Muscle of leg (tissue), 11 donors: ENCODE results near the gene ITGAX. TPM values are rescaled to one million over a fixed set of nuclear protein-coding genes. Genes with fewer than 3 reads are reported as not detected.

Experiments
- DNase-seq: peaks from one replicate; pipeline ENCODE4 v3.0.0; 2013
- H3K27ac ChIP-seq: one replicate; pipeline ENCODE4 v1.5.1; 2013; ENCODE audit warnings: mild to moderate bottlenecking, low read length, control low read depth
- H3K27me3 ChIP-seq: one replicate; pipeline ENCODE4 v1.6.1; 2013; ENCODE audit warnings: low read length; ENCODE audit not compliant: control insufficient read depth, insufficient read depth
- H3K36me3 ChIP-seq: one replicate; pipeline ENCODE4 v1.6.1; 2013; ENCODE audit warnings: low read length; ENCODE audit not compliant: control insufficient read depth, insufficient read depth
- H3K4me1 ChIP-seq: one replicate; pipeline ENCODE4 v1.6.1; 2013; ENCODE audit warnings: low read length; ENCODE audit not compliant: control insufficient read depth, insufficient read depth
- H3K4me3 ChIP-seq: one replicate; pipeline ENCODE4 v1.5.1; 2013; ENCODE audit warnings: low read length, control low read depth
- H3K9me3 ChIP-seq: replicated peaks from 2 replicates; pipeline ENCODE4 v1.6.1; 2013; ENCODE audit warnings: low read depth, low read length; ENCODE audit not compliant: control insufficient read depth
- WGBS: methylation state at CpG from one replicate; pipeline ENCODE4 v1.1.5; 2013; ENCODE audit warnings: missing lambda C conversion rate; ENCODE audit not compliant: insufficient coverage; 5-methylcytosine and 5-hydroxymethylcytosine counted together
- polyA plus RNA-seq, 8 donors: library from polyadenylated mRNA; unstranded; fragments of 120-200 nt; gene quantifications; one replicate each; pipeline versions ENCODE4 v1.2.1 to v1.2.3, GENCODE V29; 2013; ENCODE audit warnings: inconsistent platforms in 1 of 8, low replicate concordance in 1 of 8; ENCODE audit not compliant: insufficient read length in 8 of 8, insufficient read depth in 1 of 8
- total RNA-seq: library from RNA; stranded (reverse); fragments of 120-200 nt; gene quantifications from one replicate; pipeline ENCODE4 v1.2.4, GENCODE V29; 2013

ITGAX gene
- total and polyA plus RNA-seq, 9 donors: 0.35 to 1.7 (median 0.64) TPM

DNA sequence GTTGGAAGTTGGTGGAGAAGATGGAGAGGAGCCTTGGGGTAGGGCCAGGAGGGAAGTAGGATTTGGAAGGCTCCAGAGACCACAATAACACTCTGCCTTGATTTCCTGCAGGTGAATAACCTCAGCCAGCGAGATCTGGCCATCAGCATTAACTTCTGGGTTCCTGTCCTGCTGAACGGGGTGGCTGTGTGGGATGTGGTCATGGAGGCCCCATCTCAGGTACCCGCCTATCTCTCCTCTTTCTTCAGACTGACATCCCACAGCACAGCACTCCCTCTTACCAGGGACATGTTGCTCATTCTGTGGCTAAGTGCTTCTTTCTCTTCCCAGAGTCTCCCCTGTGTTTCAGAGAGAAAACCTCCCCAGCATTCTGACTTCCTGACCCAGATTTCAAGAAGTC, 68.3 kb downstream of the ITGAX start:
- Histone ChIP-seq H3K9me3 (no peaks in the 10 kb centered on the region), H3K27me3 (peaks cover 7% of the 10 kb centered on the region), H3K27ac (no peak overlapping the region), H3K36me3 (peaks cover 6% of the 10 kb centered on the region), H3K4me3 (no peak overlapping the region), H3K4me1 (peaks cover 10% of the 10 kb centered on the region)
- no peak for DNase-seq
- no CpG with 5 or more reads among the region's 3 CpGs for WGBS

DNA sequence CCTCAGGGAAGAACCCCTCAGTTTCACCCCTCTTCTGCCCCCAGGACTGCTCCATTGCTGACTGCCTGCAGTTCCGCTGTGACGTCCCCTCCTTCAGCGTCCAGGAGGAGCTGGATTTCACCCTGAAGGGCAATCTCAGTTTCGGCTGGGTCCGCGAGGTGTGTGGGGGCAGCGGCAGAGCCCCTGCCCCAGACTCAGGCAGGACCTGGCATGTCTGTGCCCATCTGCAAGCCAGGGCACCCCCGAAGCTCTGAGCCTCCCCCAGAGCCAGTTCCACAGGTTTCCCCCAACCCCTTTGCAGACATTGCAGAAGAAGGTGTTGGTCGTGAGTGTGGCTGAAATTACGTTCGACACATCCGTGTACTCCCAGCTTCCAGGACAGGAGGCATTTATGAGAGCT, 68.8 kb downstream of the ITGAX start:
- Histone ChIP-seq H3K27ac (no peak overlapping the region), H3K4me3 (no peak overlapping the region), H3K9me3 (no peaks in the 10 kb centered on the region), H3K27me3 (peaks cover 8% of the 10 kb centered on the region), H3K36me3 (peaks cover 6% of the 10 kb centered on the region), H3K4me1 (peaks cover 13% of the 10 kb centered on the region)
- DNase-seq: no peak
- WGBS: 56% methylated on average over 5 of the region's 12 CpGs

DNA sequence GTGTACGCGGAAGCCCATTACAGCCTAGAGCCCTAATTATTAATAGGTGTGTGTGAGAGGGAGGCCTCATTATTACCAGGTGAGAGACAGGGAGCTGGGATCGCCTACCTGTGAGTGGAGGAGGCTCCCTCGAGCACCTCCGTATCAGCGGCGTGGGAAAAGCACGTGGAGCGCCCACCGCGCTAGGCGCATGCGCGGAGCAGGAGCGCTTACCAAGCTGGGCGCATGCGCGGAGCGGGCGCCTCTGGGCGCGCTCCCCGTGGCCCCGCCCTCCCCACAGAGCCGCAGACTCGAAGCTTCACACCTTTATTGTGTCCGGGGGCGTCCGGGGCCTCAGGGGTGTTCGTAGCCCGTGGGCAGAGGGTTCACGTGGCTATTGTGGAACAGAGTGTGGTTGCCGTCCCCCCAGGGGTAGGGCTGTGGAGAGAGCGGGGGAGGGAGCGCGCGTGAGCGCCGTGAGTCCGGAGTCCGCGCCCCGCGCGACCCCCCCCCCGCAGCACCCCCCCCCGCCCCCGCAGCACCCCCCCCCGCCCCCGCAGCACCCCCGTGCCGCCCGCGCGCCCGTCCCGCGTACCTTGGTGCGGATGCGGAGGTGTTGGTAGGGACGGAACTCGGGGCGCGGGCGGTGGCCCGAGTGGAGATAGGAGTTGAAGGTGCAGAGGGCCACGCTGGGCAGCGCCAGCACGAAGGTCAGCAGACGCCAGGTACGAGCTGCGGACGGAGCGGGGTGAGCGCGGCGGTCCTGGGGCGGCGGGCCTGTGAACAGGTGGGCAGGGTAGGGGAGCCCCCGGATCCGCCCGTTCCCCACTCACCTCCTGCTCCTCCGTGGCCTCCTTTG, 72.7 kb downstream of the ITGAX start:
- Histone ChIP-seq H3K9me3 (no peaks in the 10 kb centered on the region), H3K4me1 (peaks cover 24% of the 10 kb centered on the region), H3K27ac (peak overlapping the region; percentile 88), H3K36me3 (peaks cover 6% of the 10 kb centered on the region), H3K27me3 (peaks cover 8% of the 10 kb centered on the region), H3K4me3 (peak overlapping the region; percentile 47)
- DNase-seq: peak; percentile 73
- WGBS: 20% methylated on average over 49 of the region's 83 CpGs

DNA sequence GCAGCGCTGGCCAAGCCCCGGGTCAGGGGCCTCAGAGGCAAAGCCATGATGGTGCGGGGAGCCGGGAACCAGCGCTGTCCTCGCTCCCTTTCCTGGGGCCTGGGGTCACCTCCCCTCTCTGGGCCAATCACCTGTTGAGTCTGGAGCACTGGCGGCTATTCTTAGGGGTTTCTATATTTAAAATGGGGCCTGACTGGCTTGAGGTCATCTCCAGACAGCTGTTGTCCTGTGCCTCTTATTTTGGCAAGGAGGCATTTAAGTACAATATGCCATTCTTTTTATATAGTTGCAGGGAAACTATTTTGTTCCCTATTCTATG, 73.3 kb downstream of the ITGAX start, which contains the start of gene COX6A2:
TSS of gene COX6A2 (minus strand) at position 82 of the 319 bp plus-strand sequence. CDS start at position 47, 35 bp downstream.
- H3K4me1 ChIP-seq: peaks cover 24% of the 10 kb centered on the region
- H3K4me3 ChIP-seq: peak within 1 kb of the TSS; percentile 47
- DNase-seq: peak; percentile 78
- H3K27ac ChIP-seq: peak within 1 kb of the TSS; percentile 88
- peaks cover 8% of the 10 kb centered on the region for H3K27me3 ChIP-seq
- 20% methylated on average over 3 of the region's 7 CpGs for WGBS
- peaks cover 6% of the 10 kb centered on the region for H3K36me3 ChIP-seq
- H3K9me3 ChIP-seq: no peaks in the 10 kb centered on the region

DNA sequence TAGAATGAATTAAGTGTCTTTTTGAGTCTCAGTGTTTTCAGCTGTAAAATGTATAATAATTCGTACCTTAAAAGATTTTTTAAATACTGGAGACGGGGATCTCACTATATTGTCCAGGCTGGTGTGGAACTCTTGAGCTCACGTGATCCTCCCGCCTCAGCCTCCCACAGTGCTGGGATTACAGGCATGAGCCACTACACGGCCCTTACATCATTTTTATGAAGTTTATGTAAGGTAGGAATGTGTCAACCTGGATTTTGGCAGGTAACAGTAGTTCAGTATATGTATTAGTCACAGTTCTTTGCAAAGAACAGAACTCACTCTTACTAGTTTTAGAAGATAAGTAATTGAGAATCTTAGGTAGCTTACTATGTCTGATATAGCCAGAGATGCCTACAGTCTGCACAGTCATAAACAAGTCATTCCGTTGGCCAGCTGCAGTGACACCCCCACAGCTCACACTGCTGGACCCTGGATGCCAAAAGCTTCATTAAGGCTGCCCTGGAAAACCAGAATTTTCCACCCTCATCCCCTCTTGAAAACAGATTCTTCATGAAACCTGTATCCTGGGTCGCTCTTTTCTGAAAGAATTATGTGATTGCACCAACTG, 73.8 kb downstream of the ITGAX start:
- Histone ChIP-seq H3K4me1 (peaks cover 24% of the 10 kb centered on the region), H3K9me3 (no peaks in the 10 kb centered on the region), H3K4me3 (no peak overlapping the region), H3K27ac (peak overlapping the region; percentile 88), H3K27me3 (peaks cover 8% of the 10 kb centered on the region), H3K36me3 (peaks cover 6% of the 10 kb centered on the region)
- peak; percentile 19 for DNase-seq
- no CpG with 5 or more reads among the region's 7 CpGs for WGBS

DNA sequence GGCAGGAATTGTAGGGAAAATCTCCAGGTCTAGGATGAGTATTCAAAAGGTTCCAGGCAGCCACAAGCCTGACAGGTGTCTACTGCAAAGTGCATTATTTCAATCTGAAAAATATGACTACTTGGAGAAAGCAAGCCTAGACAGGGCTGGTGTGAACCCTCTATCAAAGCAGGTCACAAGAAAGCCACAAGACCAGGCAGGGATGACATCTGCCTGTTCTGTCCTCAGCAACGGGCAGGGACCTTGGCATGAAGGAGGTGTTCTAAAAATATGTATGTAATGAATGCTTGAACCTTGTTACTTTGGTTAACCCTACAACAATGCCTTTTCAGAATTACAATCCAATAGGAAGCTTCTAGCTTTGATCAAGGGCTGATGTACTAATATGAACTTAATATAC, 74.3 kb downstream of the ITGAX start:
- no peak overlapping the region for H3K4me3 ChIP-seq
- peaks cover 24% of the 10 kb centered on the region for H3K4me1 ChIP-seq
- no CpG with 5 or more reads among the region's 1 CpG for WGBS

DNA sequence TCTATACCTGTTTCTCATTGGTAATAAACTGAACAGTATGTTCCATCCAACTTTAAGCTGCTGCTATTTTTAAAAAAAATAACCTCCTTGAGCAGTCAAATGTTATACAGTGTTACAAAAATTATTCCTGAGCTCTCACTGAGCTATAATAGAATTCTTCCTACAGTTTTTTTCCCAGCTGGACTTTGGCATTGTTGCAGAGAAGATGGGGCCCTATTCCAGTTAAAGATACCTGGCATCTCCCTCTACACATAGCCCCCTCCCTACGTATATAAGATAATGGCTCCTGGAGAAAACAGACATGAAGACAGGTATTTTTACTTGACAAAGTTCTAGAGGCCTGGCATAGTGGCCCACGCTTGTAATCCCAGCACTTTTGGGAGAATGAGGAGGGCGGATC, 74.8 kb downstream of the ITGAX start:
- Histone ChIP-seq H3K4me1 (peaks cover 24% of the 10 kb centered on the region), H3K4me3 (no peak overlapping the region), H3K9me3 (no peaks in the 10 kb centered on the region), H3K27me3 (peaks cover 8% of the 10 kb centered on the region), H3K36me3 (peaks cover 6% of the 10 kb centered on the region), H3K27ac (peak overlapping the region; percentile 88)
- WGBS: no CpG with 5 or more reads among the region's 3 CpGs
- DNase-seq: no peak

More for the DNA sequence above, 74.3 kb downstream of the ITGAX start:
- peaks cover 6% of the 10 kb centered on the region for H3K36me3 ChIP-seq
- H3K9me3 ChIP-seq: no peaks in the 10 kb centered on the region
- peak overlapping the region; percentile 88 for H3K27ac ChIP-seq
- H3K27me3 ChIP-seq: peaks cover 8% of the 10 kb centered on the region
- DNase-seq: peak; percentile 36

DNA sequence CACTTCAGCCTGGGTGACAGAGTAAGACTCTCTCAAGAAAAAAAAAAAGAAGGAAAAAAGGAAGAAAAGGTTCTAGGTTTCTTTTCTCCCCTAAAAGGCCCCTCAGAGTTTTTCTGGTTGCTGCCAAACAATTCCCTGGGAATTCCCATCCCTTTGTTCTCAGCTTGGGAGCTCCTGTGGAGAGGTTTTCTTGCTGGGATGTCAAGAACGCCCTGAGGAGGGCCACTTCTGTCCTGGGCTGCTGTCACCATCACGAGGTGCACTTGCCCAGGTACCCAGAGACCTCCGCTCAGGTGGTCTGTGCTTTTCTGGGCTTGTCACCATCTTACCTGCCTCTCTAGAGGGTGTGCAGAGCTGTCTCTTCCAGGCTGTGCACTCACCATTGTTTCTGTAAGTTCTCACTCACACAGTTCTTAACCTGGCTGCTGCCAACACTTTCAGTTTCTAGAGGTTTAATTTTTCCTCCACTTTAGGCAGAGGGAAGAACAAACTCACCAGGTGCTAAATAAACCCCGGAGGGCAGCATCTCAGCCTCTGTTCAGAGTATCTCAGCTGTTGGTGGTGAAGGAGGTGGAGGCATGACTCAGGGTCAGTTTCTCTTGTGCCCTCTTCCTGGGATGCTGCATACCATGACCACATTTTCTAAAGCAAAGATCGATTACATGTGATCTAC, 75.5 kb downstream of the ITGAX start:
- peaks cover 24% of the 10 kb centered on the region for H3K4me1 ChIP-seq
- H3K36me3 ChIP-seq: peaks cover 6% of the 10 kb centered on the region
- H3K4me3 ChIP-seq: no peak overlapping the region
- H3K27ac ChIP-seq: no peak overlapping the region
- DNase-seq: no peak
- no peaks in the 10 kb centered on the region for H3K9me3 ChIP-seq
- 54% methylated on average over 2 of the region's 5 CpGs for WGBS
- H3K27me3 ChIP-seq: peaks cover 8% of the 10 kb centered on the region
